H9 (cell line): ENCODE results near the gene MAPK7. TPM values are rescaled to one million over a fixed set of nuclear protein-coding genes. Genes with fewer than 3 reads are reported as not detected.
A peak's percentile ranks its signal among the peaks of the same experiment; 100 is the strongest.

ENCODE experiments used
- DNase-seq: peaks from one replicate; pipeline ENCODE4 v3.0.0-alpha.2; 2017
- H2AFZ ChIP-seq: one replicate; pipeline ENCODE4 v1.6.1; 2013; ENCODE audit warnings: mild to moderate bottlenecking, low read length, control low read depth, moderate library complexity
- H2AK5ac ChIP-seq: 2 replicates; pipeline ENCODE4 v1.6.1; 2013; ENCODE audit warnings: low read length, control low read depth, mixed read lengths; ENCODE audit not compliant: insufficient read length
- H2BK120ac ChIP-seq: one replicate; pipeline ENCODE4 v1.6.1; 2013; ENCODE audit warnings: low read depth, mild to moderate bottlenecking, low read length, control low read depth, inconsistent platforms; ENCODE audit not compliant: poor library complexity, severe bottlenecking
- H2BK12ac ChIP-seq: 2 replicates; pipeline ENCODE4 v1.6.1; 2013; ENCODE audit warnings: low read length, control low read depth, mixed read lengths, low read depth; ENCODE audit not compliant: insufficient read length
- H2BK15ac ChIP-seq: 2 replicates; pipeline ENCODE4 v1.6.1; 2013; ENCODE audit warnings: low read depth, low read length, control low read depth
- H2BK20ac ChIP-seq: one replicate; pipeline ENCODE4 v1.6.1; 2013; ENCODE audit warnings: low read depth, mild to moderate bottlenecking, low read length, control low read depth, inconsistent platforms; ENCODE audit not compliant: poor library complexity, severe bottlenecking
- H2BK5ac ChIP-seq: 2 replicates; pipeline ENCODE4 v1.6.1; 2013; ENCODE audit warnings: low read length, control low read depth, mixed read lengths; ENCODE audit not compliant: insufficient read length
- H3K14ac ChIP-seq: 2 replicates; pipeline ENCODE4 v1.6.1; 2013; ENCODE audit warnings: low read length, control low read depth; ENCODE audit not compliant: insufficient read depth
- H3K18ac ChIP-seq: 2 replicates; pipeline ENCODE4 v1.6.1; 2013; ENCODE audit warnings: low read depth, mild to moderate bottlenecking, mixed read lengths, low read length, control low read depth; ENCODE audit not compliant: insufficient read length
- H3K23ac ChIP-seq: 2 replicates; pipeline ENCODE4 v1.6.1; 2013; ENCODE audit warnings: low read length, control low read depth, mixed read lengths, low read depth; ENCODE audit not compliant: insufficient read length
- H3K23me2 ChIP-seq: 2 replicates; pipeline ENCODE4 v1.6.1; 2013; ENCODE audit warnings: low read depth, mild to moderate bottlenecking, mixed read lengths, low read length, control low read depth; ENCODE audit not compliant: insufficient read length, poor library complexity, severe bottlenecking
- H3K27ac ChIP-seq: 2 replicates; pipeline ENCODE4 v1.5.1; 2013; ENCODE audit warnings: low read length, control low read depth, mixed read lengths, low read depth; ENCODE audit not compliant: insufficient read length
- H3K27me3 ChIP-seq: 2 replicates; pipeline ENCODE4 v1.6.1; 2013; ENCODE audit warnings: low read length, control low read depth, inconsistent platforms; ENCODE audit not compliant: insufficient read depth
- H3K4ac ChIP-seq: 2 replicates; pipeline ENCODE4 v1.6.1; 2013; ENCODE audit warnings: low read depth, mild to moderate bottlenecking, control low read depth, inconsistent platforms, low read length, moderate library complexity
- H3K4me1 ChIP-seq: 2 replicates; pipeline ENCODE4 v1.6.1; 2013; ENCODE audit warnings: low read length, control low read depth, inconsistent platforms; ENCODE audit not compliant: insufficient read depth
- H3K4me2 ChIP-seq: 2 replicates; pipeline ENCODE4 v1.6.1; 2013; ENCODE audit warnings: low read length, control low read depth, mixed read lengths; ENCODE audit not compliant: insufficient read length, insufficient read depth
- H3K56ac ChIP-seq: 2 replicates; pipeline ENCODE4 v1.6.1; 2013; ENCODE audit warnings: low read depth, mild to moderate bottlenecking, mixed read lengths, low read length, control low read depth; ENCODE audit not compliant: insufficient read length
- H3K79me1 ChIP-seq: 2 replicates; pipeline ENCODE4 v1.6.1; 2013; ENCODE audit warnings: low read depth, mild to moderate bottlenecking, moderate library complexity, low read length, control low read depth, inconsistent platforms; ENCODE audit not compliant: insufficient read depth, poor library complexity, severe bottlenecking
- H3K79me2 ChIP-seq: 2 replicates; pipeline ENCODE4 v1.6.1; 2013; ENCODE audit warnings: low read length, control low read depth, inconsistent platforms; ENCODE audit not compliant: insufficient read depth
- H3K9ac ChIP-seq: 2 replicates; pipeline ENCODE4 v1.6.1; 2013; ENCODE audit warnings: low read length, control low read depth, mixed read lengths; ENCODE audit not compliant: insufficient read length; ENCODE audit errors: extremely low read depth
- H3K9me3 ChIP-seq: one replicate; pipeline ENCODE4 v1.6.1; 2013; ENCODE audit warnings: low read depth, low read length, inconsistent platforms; ENCODE audit not compliant: control insufficient read depth
- H3T11ph ChIP-seq: one replicate; pipeline ENCODE4 v1.6.1; 2013; ENCODE audit warnings: mild to moderate bottlenecking, low read length, control low read depth, inconsistent platforms
- H4K20me1 ChIP-seq: one replicate; pipeline ENCODE4 v1.6.1; 2013; ENCODE audit not compliant: control insufficient read depth, insufficient read length, insufficient read depth
- H4K5ac ChIP-seq: 2 replicates; pipeline ENCODE4 v1.6.1; 2013; ENCODE audit warnings: low read depth, mild to moderate bottlenecking, mixed read lengths, low read length, control low read depth; ENCODE audit not compliant: insufficient read length
- H4K8ac ChIP-seq: replicated peaks from 2 replicates; pipeline ENCODE4 v1.6.1; 2013; ENCODE audit warnings: low read length, control low read depth, mixed read lengths, low read depth; ENCODE audit not compliant: insufficient read length
- H4K91ac ChIP-seq: 2 replicates; pipeline ENCODE4 v1.6.1; 2013; ENCODE audit warnings: low read depth, mild to moderate bottlenecking, moderate library complexity, mixed read lengths, low read length, control low read depth; ENCODE audit not compliant: insufficient read length
- H3K27ac Mint-ChIP-seq, 3 experiments: 2 replicates in 2 of 3; 3 replicates in 1 of 3; pipeline ENCODE4 v1.8.0; 2020 to 2021; ENCODE audit warnings: mixed read lengths in 3 of 3, mild to moderate bottlenecking in 1 of 3, moderate library complexity in 1 of 3
- H3K27me3 Mint-ChIP-seq: 2 replicates; pipeline ENCODE4 v1.8.0; 2021; ENCODE audit warnings: low read depth, mild to moderate bottlenecking, moderate library complexity, mixed read lengths
- H3K36me3 Mint-ChIP-seq, 3 experiments: 2 replicates in 2 of 3; 3 replicates in 1 of 3; pipeline ENCODE4 v1.8.0; 2020 to 2021; ENCODE audit warnings: low read depth in 3 of 3, mixed read lengths in 3 of 3; ENCODE audit not compliant: insufficient read depth in 1 of 3
- H3K4me1 Mint-ChIP-seq, 2 experiments: 2 replicates each; pipeline ENCODE4 v1.8.0; 2020; ENCODE audit warnings: mixed read lengths in 2 of 2
- H3K4me3 Mint-ChIP-seq, 2 experiments: 2 replicates in 1 of 2; 3 replicates in 1 of 2; pipeline ENCODE4 v1.8.0; 2020 to 2021; ENCODE audit warnings: mild to moderate bottlenecking in 2 of 2, mixed read lengths in 2 of 2, moderate library complexity in 1 of 2
- H3K9me3 Mint-ChIP-seq, 2 experiments: 2 replicates in 1 of 2; 3 replicates in 1 of 2; pipeline ENCODE4 v1.8.0; 2020; ENCODE audit warnings: mild to moderate bottlenecking in 2 of 2, mixed read lengths in 2 of 2, moderate library complexity in 1 of 2
- WGBS: extraction: QIAGEN DNeasy Blood & Tissue Kit; methylation state at CpG from one replicate; pipeline ENCODE4 v1.1.7; 2013; ENCODE audit warnings: missing lambda C conversion rate, low lambda C conversion rate, mixed read lengths; ENCODE audit not compliant: insufficient read length; ENCODE audit errors: extremely low coverage; 5-methylcytosine and 5-hydroxymethylcytosine counted together
- total RNA-seq: library from RNA; stranded (reverse); gene quantifications from 2 replicates; pipeline ENCODE4 v1.2.1, GENCODE V29; 2021
- TF ChIP-seq, protein P1 (sequence below): fragments of 200-600 bp; sonication (generic); conservative IDR thresholded peaks from 3 replicates; pipeline ENCODE4 v1.8.0; 2021; ENCODE audit warnings: antibody characterized with exemption, mild to moderate bottlenecking

MAPK7 gene
- total RNA-seq, 1 experiment from 2014 or later: 43.8 TPM

GRCh38 chr17:19426631-19427030 lies 48.3 kb downstream of the MAPK7 start:
- WGBS: no CpG with 5 or more reads among the region's 5 CpGs
- Mint-ChIP-seq H3K27ac (peak overlapping the region; percentile 49 to 96 (median 62); a peak in 6 of 7 replicates), H3K9me3 (peaks cover 2 to 4% of the 10 kb centered on the region in 2 experiments; a peak in 2 of 5 replicates), H3K27me3 (no peaks in the 10 kb centered on the region; the same call in 1 of the 2 replicates), H3K36me3 (peaks cover 2 to 6% (median 3%) of the 10 kb centered on the region in 3 experiments; a peak in 2 of 7 replicates), H3K4me3 (peak overlapping the region in 1 of 2 experiments; percentile 18; a peak in 2 of 5 replicates), H3K4me1 (peaks cover 37 to 44% of the 10 kb centered on the region in 2 experiments)
- H2AK5ac ChIP-seq: no peak overlapping the region
- H3K9me3 ChIP-seq: no peaks in the 10 kb centered on the region
- H2BK20ac ChIP-seq: no peak overlapping the region
- no peak overlapping the region for H3K18ac ChIP-seq
- TF ChIP-seq, protein P1, sequence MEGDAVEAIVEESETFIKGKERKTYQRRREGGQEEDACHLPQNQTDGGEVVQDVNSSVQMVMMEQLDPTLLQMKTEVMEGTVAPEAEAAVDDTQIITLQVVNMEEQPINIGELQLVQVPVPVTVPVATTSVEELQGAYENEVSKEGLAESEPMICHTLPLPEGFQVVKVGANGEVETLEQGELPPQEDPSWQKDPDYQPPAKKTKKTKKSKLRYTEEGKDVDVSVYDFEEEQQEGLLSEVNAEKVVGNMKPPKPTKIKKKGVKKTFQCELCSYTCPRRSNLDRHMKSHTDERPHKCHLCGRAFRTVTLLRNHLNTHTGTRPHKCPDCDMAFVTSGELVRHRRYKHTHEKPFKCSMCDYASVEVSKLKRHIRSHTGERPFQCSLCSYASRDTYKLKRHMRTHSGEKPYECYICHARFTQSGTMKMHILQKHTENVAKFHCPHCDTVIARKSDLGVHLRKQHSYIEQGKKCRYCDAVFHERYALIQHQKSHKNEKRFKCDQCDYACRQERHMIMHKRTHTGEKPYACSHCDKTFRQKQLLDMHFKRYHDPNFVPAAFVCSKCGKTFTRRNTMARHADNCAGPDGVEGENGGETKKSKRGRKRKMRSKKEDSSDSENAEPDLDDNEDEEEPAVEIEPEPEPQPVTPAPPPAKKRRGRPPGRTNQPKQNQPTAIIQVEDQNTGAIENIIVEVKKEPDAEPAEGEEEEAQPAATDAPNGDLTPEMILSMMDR: no peak
- no peak overlapping the region for H3K27ac ChIP-seq
- no peaks in the 10 kb centered on the region for H3K4me1 ChIP-seq
- H2BK120ac ChIP-seq: no peak overlapping the region
- no peaks in the 10 kb centered on the region for H3K27me3 ChIP-seq
- H4K20me1 ChIP-seq: no peaks in the 10 kb centered on the region
- no peak overlapping the region for H3K4ac ChIP-seq
- H3K23me2 ChIP-seq: no peaks in the 10 kb centered on the region
- no peak overlapping the region for H4K8ac ChIP-seq
- no peaks in the 10 kb centered on the region for H3K79me1 ChIP-seq
- peak; percentile 61 for DNase-seq
- H2AFZ ChIP-seq: no peak overlapping the region
- H3K9ac ChIP-seq: no peak overlapping the region
- H3K56ac ChIP-seq: no peak overlapping the region
- H2BK12ac ChIP-seq: no peak overlapping the region
- H2BK15ac ChIP-seq: no peak overlapping the region
- no peak overlapping the region for H3K14ac ChIP-seq
- no peak overlapping the region for H2BK5ac ChIP-seq
- no peak overlapping the region for H4K5ac ChIP-seq
- H3T11ph ChIP-seq: no peak overlapping the region
- no peaks in the 10 kb centered on the region for H3K79me2 ChIP-seq
- H3K4me2 ChIP-seq: no peak overlapping the region
- no peak overlapping the region for H3K23ac ChIP-seq
- H4K91ac ChIP-seq: no peak overlapping the region
